Rectal smooth muscle tissue (tissue), 1 donor: Measurements from ENCODE around the gene ENDOG.
"Not testable (repeated sequence)": the region's sequence is repeated elsewhere in the genome, so short reads cannot be mapped to it uniquely, and the experiment has no call there.

Experiments
- H3K27ac ChIP-seq: one replicate; pipeline ENCODE4 v1.7.0; 2013; ENCODE audit warnings: low read depth, low read length, inconsistent platforms
- H3K27me3 ChIP-seq: one replicate; pipeline ENCODE4 v1.7.0; 2013; ENCODE audit warnings: low read length; ENCODE audit not compliant: control insufficient read depth, insufficient read depth
- H3K36me3 ChIP-seq: one replicate; pipeline ENCODE4 v1.7.0; 2013; ENCODE audit warnings: low read length; ENCODE audit not compliant: control insufficient read depth, insufficient read depth
- H3K4me1 ChIP-seq: one replicate; pipeline ENCODE4 v1.7.0; 2013; ENCODE audit warnings: low read length; ENCODE audit not compliant: control insufficient read depth, insufficient read depth
- H3K4me3 ChIP-seq: one replicate; pipeline ENCODE4 v1.7.0; 2013; ENCODE audit warnings: low read length
- H3K9ac ChIP-seq: one replicate; pipeline ENCODE4 v1.7.0; 2013; ENCODE audit warnings: low read length

ENDOG gene

GRCh38 chr9:128786681-128787601, 31.4 kb upstream of the ENDOG start, which contains the start of gene TBC1D13:
TBC1D13 (plus strand) TSS chr9:128787253; CDS start chr9:128787354, 101 bp downstream.
- peak within 1 kb of the TSS; percentile 75 for H3K9ac ChIP-seq

GRCh38 chr9:128787659-128788058, 30.6 kb upstream of the ENDOG start:
- Histone ChIP-seq H3K27ac (peak overlapping the region; percentile 64), H3K9ac (no peak overlapping the region), H3K27me3 (no peaks in the 10 kb centered on the region), H3K4me1 (peaks cover 5% of the 10 kb centered on the region), H3K36me3 (peaks cover 21% of the 10 kb centered on the region), H3K4me3 (peak overlapping the region; percentile 97)

More at GRCh38 chr9:128786681-128787601, 31.4 kb upstream of the ENDOG start, which contains the start of gene TBC1D13:
- Histone ChIP-seq H3K36me3 (peaks cover 15% of the 10 kb centered on the region), H3K27ac (peak within 1 kb of the TSS; percentile 64), H3K4me3 (peak within 1 kb of the TSS; percentile 97), H3K4me1 (peaks cover 5% of the 10 kb centered on the region), H3K27me3 (no peaks in the 10 kb centered on the region)

- Histone ChIP-seq H3K4me1 (peaks cover 5% of the 10 kb centered on the region), H3K27me3 (no peaks in the 10 kb centered on the region), H3K9ac (no peak overlapping the region), H3K4me3 (peak overlapping the region; percentile 97), H3K36me3 (peaks cover 26% of the 10 kb centered on the region), H3K27ac (no peak overlapping the region)
These were observed 29.9 kb upstream of the ENDOG start for GRCh38 chr9:128788445-128788844.

DNA sequence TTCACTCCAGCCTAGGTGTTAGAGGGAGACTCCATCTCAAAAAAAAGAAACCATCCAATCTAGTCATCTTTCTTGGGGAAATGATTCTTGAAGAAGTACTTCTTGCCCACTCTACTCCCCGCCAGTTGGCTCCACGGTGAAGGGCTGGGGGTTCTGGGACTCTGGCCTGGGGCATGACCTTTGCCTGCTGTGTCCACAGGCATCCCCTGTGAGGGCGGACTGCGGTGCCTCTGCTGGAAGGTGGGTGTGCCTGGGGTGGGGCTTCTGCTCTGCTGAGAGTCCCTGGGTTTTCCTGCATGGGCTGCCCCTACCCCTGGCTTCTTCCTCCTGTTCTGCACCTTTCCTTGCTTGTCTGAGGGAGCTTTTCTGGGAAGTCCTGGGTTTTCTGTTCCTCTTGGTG, 27.8 kb upstream of the ENDOG start:
- no peak overlapping the region for H3K27ac ChIP-seq
- H3K36me3 ChIP-seq, result peaks cover 30% of the 10 kb centered on the region
- peaks cover 5% of the 10 kb centered on the region for H3K4me1 ChIP-seq
- H3K27me3 ChIP-seq, result no peaks in the 10 kb centered on the region
- no peak overlapping the region for H3K4me3 ChIP-seq
- H3K9ac ChIP-seq, result no peak overlapping the region

GRCh38 chr9:128792134-128792533, 26.2 kb upstream of the ENDOG start:
- Histone ChIP-seq H3K4me3 (no peak overlapping the region), H3K9ac (no peak overlapping the region), H3K36me3 (peaks cover 30% of the 10 kb centered on the region), H3K27ac (no peak overlapping the region), H3K27me3 (no peaks in the 10 kb centered on the region), H3K4me1 (peaks cover 5% of the 10 kb centered on the region)

- Histone ChIP-seq H3K9ac (no peak overlapping the region), H3K27ac (no peak overlapping the region), H3K4me1 (peaks cover under 1% of the 10 kb centered on the region), H3K4me3 (no peak overlapping the region), H3K36me3 (peaks cover 31% of the 10 kb centered on the region), H3K27me3 (no peaks in the 10 kb centered on the region)
These were observed 25.2 kb upstream of the ENDOG start for GRCh38 chr9:128792978-128793686.

DNA sequence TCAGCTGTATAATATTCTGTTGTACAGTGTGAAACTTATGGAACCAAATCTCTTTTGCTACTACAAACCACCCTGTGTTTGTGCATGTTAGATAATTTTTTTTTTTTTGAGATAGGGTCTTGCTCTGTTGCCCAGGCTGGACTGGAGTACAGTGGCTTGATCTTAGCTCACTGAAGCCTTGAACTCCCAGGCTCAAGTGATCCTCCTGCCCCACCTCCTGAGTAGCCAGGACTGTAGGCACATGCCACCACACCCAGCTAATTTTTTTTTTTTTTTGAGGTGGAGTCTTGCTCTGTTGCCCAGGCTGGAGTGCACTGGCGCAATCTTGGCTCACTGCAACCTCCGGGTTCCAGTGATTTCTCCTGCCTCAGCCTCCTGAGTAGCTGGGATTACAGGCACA, 23.3 kb upstream of the ENDOG start:
- not testable (repeated sequence) for H3K4me3 ChIP-seq, H3K27me3 ChIP-seq, H3K27ac ChIP-seq, H3K4me1 ChIP-seq, H3K9ac ChIP-seq
- peaks cover 41% of the 10 kb centered on the region for H3K36me3 ChIP-seq

DNA sequence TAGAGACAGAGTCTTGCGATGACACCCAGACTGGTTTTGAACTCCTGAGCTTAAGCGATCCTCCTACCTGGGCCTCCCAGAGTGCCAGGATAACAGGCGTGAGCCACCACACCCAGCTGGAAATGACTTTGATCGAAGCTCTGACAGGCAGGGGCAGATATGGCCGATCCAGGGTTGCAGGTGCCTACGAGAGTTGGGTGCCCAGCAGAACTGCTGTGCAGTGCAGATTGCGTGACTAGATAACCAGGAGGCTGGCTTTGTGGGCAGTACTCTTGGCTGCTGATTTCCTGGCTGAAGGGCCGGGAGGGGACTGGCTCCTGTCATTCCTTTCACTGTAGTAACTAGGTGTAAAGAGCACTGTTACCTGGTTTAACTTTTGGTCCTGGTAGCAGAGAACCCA, 19.4 kb upstream of the ENDOG start:
- no peak overlapping the region for H3K4me3 ChIP-seq
- H3K9ac ChIP-seq, result no peak overlapping the region
- no peaks in the 10 kb centered on the region for H3K4me1 ChIP-seq
- peaks cover 31% of the 10 kb centered on the region for H3K36me3 ChIP-seq
- no peak overlapping the region for H3K27ac ChIP-seq
- H3K27me3 ChIP-seq, result no peaks in the 10 kb centered on the region

- no peaks in the 10 kb centered on the region for H3K4me1 ChIP-seq
- H3K27ac ChIP-seq, result no peak overlapping the region
- H3K9ac ChIP-seq, result no peak overlapping the region
- peaks cover 30% of the 10 kb centered on the region for H3K36me3 ChIP-seq
- H3K4me3 ChIP-seq, result no peak overlapping the region
- no peaks in the 10 kb centered on the region for H3K27me3 ChIP-seq
These were observed 18.2 kb upstream of the ENDOG start for GRCh38 chr9:128800061-128800460.

- Histone ChIP-seq H3K36me3 (peaks cover 44% of the 10 kb centered on the region), H3K9ac (no peak overlapping the region), H3K27ac (no peak overlapping the region), H3K4me1 (no peaks in the 10 kb centered on the region), H3K27me3 (no peaks in the 10 kb centered on the region), H3K4me3 (no peak overlapping the region)
These were observed 15.8 kb upstream of the ENDOG start for GRCh38 chr9:128802482-128802881.

DNA sequence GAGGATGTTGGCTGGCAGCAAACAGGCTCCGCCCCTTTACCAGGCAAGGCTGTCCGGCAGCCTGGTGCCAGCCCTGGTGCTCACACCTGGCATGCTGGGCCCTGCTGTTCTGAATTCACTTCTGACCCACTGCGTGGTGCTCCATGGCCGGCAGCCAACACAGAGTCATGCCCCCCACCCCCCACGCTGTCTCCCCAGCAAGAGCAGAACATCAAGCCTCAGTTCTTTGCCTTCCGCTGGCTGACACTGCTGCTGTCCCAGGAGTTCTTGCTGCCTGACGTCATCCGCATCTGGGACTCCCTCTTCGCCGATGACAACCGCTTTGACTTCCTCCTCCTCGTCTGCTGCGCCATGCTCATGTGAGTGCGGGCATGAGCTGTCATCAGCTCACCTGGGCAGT, 12.6 kb upstream of the ENDOG start:
- H3K36me3 ChIP-seq, result peaks cover 34% of the 10 kb centered on the region
- no peaks in the 10 kb centered on the region for H3K4me1 ChIP-seq
- no peak overlapping the region for H3K27ac ChIP-seq
- H3K9ac ChIP-seq, result no peak overlapping the region
- no peak overlapping the region for H3K4me3 ChIP-seq
- no peaks in the 10 kb centered on the region for H3K27me3 ChIP-seq

- H3K36me3 ChIP-seq, result peaks cover 28% of the 10 kb centered on the region
- H3K27ac ChIP-seq, result no peak overlapping the region
- no peaks in the 10 kb centered on the region for H3K4me1 ChIP-seq
- no peak overlapping the region for H3K4me3 ChIP-seq
- H3K9ac ChIP-seq, result no peak overlapping the region
- H3K27me3 ChIP-seq, result no peaks in the 10 kb centered on the region
These were observed 10.5 kb upstream of the ENDOG start for GRCh38 chr9:128807827-128808226.
